Islet of Langerhans (tissue), 1 donor: ENCODE data around the gene TBX10.
"Not testable (repeated sequence)": the region's sequence is repeated elsewhere in the genome, so short reads cannot be mapped to it uniquely, and the experiment has no call there.

Source experiments
- FAIRE-seq: peaks from one replicate; lab custom pipeline; 2011; peaks lifted over from hg19 to GRCh38; lab: Jason Lieb, UNC

TBX10 gene

GRCh38 chr11:67639438-67639859 is at the start of gene TBX10:
TBX10 (minus strand) TSS chr11:67639763; CDS start chr11:67639472, 291 bp downstream.
- no peak for FAIRE-seq

GRCh38 chr11:67689178-67689577 is 49.6 kb upstream of the TBX10 start:
- FAIRE-seq: no peak

- FAIRE-seq: no peak
These were observed 48.4 kb upstream of the TBX10 start for GRCh38 chr11:67687986-67688385.

- not testable (repeated sequence) for FAIRE-seq
These were observed 46.2 kb upstream of the TBX10 start for GRCh38 chr11:67685641-67686332.

GRCh38 chr11:67682126-67683034 is 42.8 kb upstream of the TBX10 start:
- FAIRE-seq: not testable (repeated sequence)

GRCh38 chr11:67680696-67681470 is 41.3 kb upstream of the TBX10 start:
- no peak for FAIRE-seq

- FAIRE-seq: no peak
These were observed 35.6 kb upstream of the TBX10 start for GRCh38 chr11:67675058-67675747.

- FAIRE-seq: no peak
These were observed 34.9 kb upstream of the TBX10 start, which contains the start of gene ALDH3B2 for GRCh38 chr11:67674442-67674871. ALDH3B2 (minus strand) TSS chr11:67674623; CDS start chr11:67666935, 7,688 bp downstream.

GRCh38 chr11:67673902-67674301 is 34.3 kb upstream of the TBX10 start:
- FAIRE-seq: no peak

GRCh38 chr11:67673358-67673757 is 33.8 kb upstream of the TBX10 start:
- no peak for FAIRE-seq

- FAIRE-seq: no peak
These were observed 31.6 kb upstream of the TBX10 start for GRCh38 chr11:67671211-67671520.

GRCh38 chr11:67670316-67671210 is 31.0 kb upstream of the TBX10 start:
- FAIRE-seq: no peak

GRCh38 chr11:67668192-67668551 is 28.6 kb upstream of the TBX10 start:
- FAIRE-seq: no peak

GRCh38 chr11:67667490-67668191 is 28.1 kb upstream of the TBX10 start:
- no peak for FAIRE-seq

- FAIRE-seq: no peak
These were observed 27.3 kb upstream of the TBX10 start for GRCh38 chr11:67666676-67667489.

- FAIRE-seq: no peak
These were observed 26.7 kb upstream of the TBX10 start for GRCh38 chr11:67666303-67666645.

- FAIRE-seq: no peak
These were observed 26.2 kb upstream of the TBX10 start for GRCh38 chr11:67665541-67666302.

GRCh38 chr11:67664696-67665540 is 25.4 kb upstream of the TBX10 start:
- no peak for FAIRE-seq
